ENCODE measurements around the gene CHGA. TPM values are rescaled to one million over a fixed set of nuclear protein-coding genes. Genes with fewer than 3 reads are reported as not detected.

CHGA gene
- total and polyA plus RNA-seq, 10 donors, result 0.09 to 0.20 TPM; not detected in 8

DNA sequence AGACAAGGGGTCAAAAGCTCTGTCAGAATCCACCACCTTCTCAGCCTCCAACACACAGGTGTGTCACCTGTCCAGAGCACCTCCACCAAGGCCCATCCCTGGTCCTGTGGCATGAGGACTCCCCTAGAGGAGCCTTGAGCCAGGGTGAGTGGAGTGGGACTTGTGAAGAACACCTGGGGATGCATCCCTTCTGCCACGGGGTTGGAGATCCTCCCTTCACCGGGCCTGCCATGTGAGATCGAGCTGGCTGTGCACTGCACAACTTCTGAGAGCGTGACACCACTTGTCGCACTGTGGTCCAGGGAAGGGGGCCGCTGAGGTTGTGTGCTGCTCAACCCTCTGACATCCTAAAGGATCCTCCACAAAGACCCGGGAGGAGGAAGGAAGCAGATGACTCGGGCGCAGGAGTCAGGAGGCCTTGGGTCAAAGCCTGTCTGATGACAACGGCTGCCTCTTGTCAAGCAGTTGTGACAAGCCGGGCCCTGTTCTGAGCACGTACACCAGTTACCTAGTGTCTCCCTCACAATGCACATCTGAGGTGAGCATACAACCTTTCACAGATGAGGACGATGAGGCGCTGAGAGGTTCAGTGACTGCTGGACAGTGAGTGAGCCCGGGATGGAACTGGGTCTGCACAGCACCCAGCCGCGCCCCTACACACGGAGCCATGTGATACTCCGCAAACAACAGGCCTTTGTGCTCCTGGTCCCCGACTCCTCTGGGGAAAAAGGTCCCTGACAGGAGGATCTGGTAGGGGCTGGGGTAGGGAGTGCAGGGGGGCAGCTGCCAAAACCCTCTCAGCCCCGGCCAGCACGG lies 35.6 kb downstream of the CHGA start:
- intact Hi-C loops (cut with DNase I; ENCODE audit: low total_unique reads), result no loop called here

DNA sequence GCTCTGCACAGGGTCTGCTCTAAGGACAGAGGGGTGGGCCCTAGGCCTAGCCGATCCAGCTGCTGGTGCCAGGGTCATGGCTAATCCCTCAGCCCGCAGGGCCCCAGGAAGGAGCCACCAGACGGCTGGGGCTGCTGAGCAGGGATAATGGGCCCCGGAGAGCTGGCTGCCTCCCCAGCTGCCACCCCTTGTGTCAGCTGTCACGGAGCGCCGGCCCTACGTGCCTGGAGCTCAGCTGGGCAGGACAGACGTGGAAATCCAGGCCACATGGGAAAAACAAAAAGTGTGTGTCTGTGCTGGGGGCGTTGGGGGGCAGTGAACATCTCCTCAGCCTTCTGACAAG lies 36.2 kb downstream of the CHGA start:
- no peak overlapping the region for H3K27ac ChIP-seq
- H3K9me3 ChIP-seq, result no peaks in the 10 kb centered on the region
- no peaks in the 10 kb centered on the region for H3K27me3 ChIP-seq (replicated peaks in 1 of 7)
- intact Hi-C loops (cut with DNase I; ENCODE audit: low total_unique reads), result no loop called here
- TF ChIP-seq, protein P1, sequence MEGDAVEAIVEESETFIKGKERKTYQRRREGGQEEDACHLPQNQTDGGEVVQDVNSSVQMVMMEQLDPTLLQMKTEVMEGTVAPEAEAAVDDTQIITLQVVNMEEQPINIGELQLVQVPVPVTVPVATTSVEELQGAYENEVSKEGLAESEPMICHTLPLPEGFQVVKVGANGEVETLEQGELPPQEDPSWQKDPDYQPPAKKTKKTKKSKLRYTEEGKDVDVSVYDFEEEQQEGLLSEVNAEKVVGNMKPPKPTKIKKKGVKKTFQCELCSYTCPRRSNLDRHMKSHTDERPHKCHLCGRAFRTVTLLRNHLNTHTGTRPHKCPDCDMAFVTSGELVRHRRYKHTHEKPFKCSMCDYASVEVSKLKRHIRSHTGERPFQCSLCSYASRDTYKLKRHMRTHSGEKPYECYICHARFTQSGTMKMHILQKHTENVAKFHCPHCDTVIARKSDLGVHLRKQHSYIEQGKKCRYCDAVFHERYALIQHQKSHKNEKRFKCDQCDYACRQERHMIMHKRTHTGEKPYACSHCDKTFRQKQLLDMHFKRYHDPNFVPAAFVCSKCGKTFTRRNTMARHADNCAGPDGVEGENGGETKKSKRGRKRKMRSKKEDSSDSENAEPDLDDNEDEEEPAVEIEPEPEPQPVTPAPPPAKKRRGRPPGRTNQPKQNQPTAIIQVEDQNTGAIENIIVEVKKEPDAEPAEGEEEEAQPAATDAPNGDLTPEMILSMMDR (IDR thresholded peaks at IDR 0.05 in 8 of 11, conservative IDR thresholded peaks at IDR 0.05 in 3 of 11), result no peak
- peak in 1 of 3 donors; percentile 8 for TF ChIP-seq POLR2AphosphoS5 (IDR thresholded peaks at IDR 0.05)
- WGBS, 5 donors, result 87 to 95% (median 89%) methylated on average over 9 to 10 of the region's 10 CpGs
- peaks cover 0 to 88% (median 61%) of the 10 kb centered on the region in 6 donors for H3K36me3 ChIP-seq
- DNase-seq, result no peak
- no peak overlapping the region for H3K4me3 ChIP-seq
- peaks cover 0 to 4% (median 0%) of the 10 kb centered on the region in 6 donors for H3K4me1 ChIP-seq

More for the DNA sequence above, 35.6 kb downstream of the CHGA start:
- no peaks in the 10 kb centered on the region for H3K27me3 ChIP-seq (replicated peaks in 1 of 7)
- H3K9me3 ChIP-seq, result no peaks in the 10 kb centered on the region
- H3K4me3 ChIP-seq, result no peak overlapping the region
- H3K36me3 ChIP-seq, result peaks cover 0 to 94% (median 63%) of the 10 kb centered on the region in 6 donors
- H3K4me1 ChIP-seq, result peaks cover 0 to 2% (median 0%) of the 10 kb centered on the region in 6 donors
- WGBS, 5 donors, result 84 to 91% (median 89%) methylated on average over 16 to 22 of the region's 22 CpGs
- TF ChIP-seq POLR2A (IDR thresholded peaks at IDR 0.05), result no peak
- no peak for TF ChIP-seq POLR2AphosphoS5 (IDR thresholded peaks at IDR 0.05)
- TF ChIP-seq, protein P1 (IDR thresholded peaks at IDR 0.05 in 8 of 11, conservative IDR thresholded peaks at IDR 0.05 in 3 of 11), result no peak
- no peak for DNase-seq
- H3K27ac ChIP-seq, result no peak overlapping the region

DNA sequence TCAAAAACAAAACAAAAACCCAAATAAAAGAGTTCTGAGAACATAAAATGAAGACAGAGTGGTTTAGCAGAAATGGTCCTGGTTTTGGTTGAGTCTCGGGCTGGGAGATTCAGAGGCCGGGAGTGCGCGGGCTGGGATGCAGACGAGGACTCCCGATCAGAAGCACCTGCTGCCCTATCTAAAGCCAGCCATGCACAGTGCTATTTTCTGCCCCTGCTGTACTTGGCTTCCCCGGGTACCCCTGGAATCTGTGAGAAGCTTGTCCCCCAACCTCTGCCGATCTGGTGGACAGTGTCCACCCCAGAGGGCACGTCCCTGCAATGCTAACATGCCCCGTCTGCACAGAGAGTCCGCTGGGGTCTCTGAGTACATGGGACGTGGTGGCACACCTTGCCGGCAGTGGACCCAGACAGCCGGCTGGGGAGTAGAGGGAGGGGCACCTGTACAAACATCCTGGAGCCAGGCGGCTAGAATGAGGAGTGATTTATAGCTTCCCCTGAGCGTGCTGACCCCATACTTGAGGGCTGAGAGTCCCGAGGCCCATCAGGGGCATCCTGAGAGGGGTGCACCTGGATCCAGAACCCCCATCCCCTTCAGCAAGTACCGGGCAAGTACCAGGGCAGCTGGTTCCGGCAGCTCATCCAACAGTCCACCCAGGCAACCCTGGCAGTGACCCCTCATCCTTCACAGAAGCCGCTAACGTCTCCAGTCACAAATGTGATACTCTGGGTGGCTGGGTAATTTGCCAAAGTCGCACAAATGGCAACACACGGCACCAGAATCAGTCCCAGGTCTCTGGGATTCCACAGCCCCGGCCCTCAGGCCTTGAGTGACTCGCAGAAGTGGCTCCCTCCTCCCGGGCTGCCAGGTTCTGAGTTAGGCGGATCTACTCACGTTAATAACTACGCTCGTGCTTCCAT lies 37.1 kb downstream of the CHGA start:
- Histone ChIP-seq H3K27me3 (replicated peaks in 1 of 7) (no peaks in the 10 kb centered on the region), H3K4me3 (no peak overlapping the region), H3K9me3 (no peaks in the 10 kb centered on the region), H3K27ac (no peak overlapping the region), H3K36me3 (peaks cover 0 to 79% (median 57%) of the 10 kb centered on the region in 6 donors), H3K4me1 (peaks cover 0 to 8% (median 1%) of the 10 kb centered on the region in 6 donors)
- TF ChIP-seq POLR2A (IDR thresholded peaks at IDR 0.05) (no peak), POLR2AphosphoS5 (IDR thresholded peaks at IDR 0.05) (no peak)
- TF ChIP-seq, protein P1 (IDR thresholded peaks at IDR 0.05 in 8 of 11, conservative IDR thresholded peaks at IDR 0.05 in 3 of 11), result no peak
- DNase-seq, result peak; percentile 66
- 85 to 94% (median 90%) methylated on average over 20 to 30 of the region's 30 CpGs for WGBS, 5 donors
- intact Hi-C loops (cut with DNase I; ENCODE audit: low total_unique reads), result no loop called here
